HepG2 (cell line): ENCODE results near the gene DPEP2NB. TPM values are rescaled to one million over a fixed set of nuclear protein-coding genes. Genes with fewer than 3 reads are reported as not detected.
A peak's percentile ranks its signal among the peaks of the same experiment; 100 is the strongest.

ENCODE experiments used
- CHD4 ChIP-seq: fragments of 200-600 bp; sonication (generic); IDR thresholded peaks from 2 replicates; pipeline ENCODE4 v1.7.0; 2017; ENCODE audit warnings: mild to moderate bottlenecking, low read length, borderline replicate concordance
- E2F1 ChIP-seq: sonication (generic); formaldehyde crosslinking; IDR thresholded peaks from 2 replicates; pipeline ENCODE4 v1.5.0; 2020; ENCODE audit warnings: missing genetic modification reagents
- GTF3A ChIP-seq: sonication (generic); formaldehyde crosslinking; conservative IDR thresholded peaks from 2 replicates; pipeline ENCODE4 v1.4.0; 2020; ENCODE audit warnings: mild to moderate bottlenecking, missing genetic modification reagents
- SNAI1 ChIP-seq: sonication (generic); formaldehyde crosslinking; IDR thresholded peaks from 2 replicates; pipeline ENCODE4 v1.5.0; 2020; ENCODE audit warnings: mild to moderate bottlenecking, missing genetic modification reagents, borderline replicate concordance
- STAT6 ChIP-seq: sonication (generic); formaldehyde crosslinking; IDR thresholded peaks from 2 replicates; pipeline ENCODE4 v1.4.0; 2020; ENCODE audit warnings: missing genetic modification reagents, mild to moderate bottlenecking, borderline replicate concordance
- ZFAT ChIP-seq: sonication (generic); formaldehyde crosslinking; conservative IDR thresholded peaks from 2 replicates; pipeline ENCODE4 v1.8.1; 2023; ENCODE audit warnings: missing genetic modification reagents, inconsistent platforms
- ZFP36L2 ChIP-seq: sonication (generic); formaldehyde crosslinking; IDR thresholded peaks from 2 replicates; pipeline ENCODE4 v1.4.0; 2020; ENCODE audit warnings: missing genetic modification reagents
- ZFP90 ChIP-seq: sonication (generic); formaldehyde crosslinking; IDR thresholded peaks from 2 replicates; pipeline ENCODE4 v1.8.0; 2022; ENCODE audit warnings: missing genetic modification reagents, mild to moderate bottlenecking, inconsistent platforms, borderline replicate concordance
- ZMYM3 ChIP-seq: sonication (generic); formaldehyde crosslinking; IDR thresholded peaks from 2 replicates; pipeline ENCODE4 v1.5.1; 2020; ENCODE audit warnings: mild to moderate bottlenecking, missing genetic modification reagents
- ZNF136 ChIP-seq: sonication (generic); formaldehyde crosslinking; IDR thresholded peaks from 2 replicates; pipeline ENCODE4 v1.8.1; 2022; ENCODE audit warnings: low read depth, mild to moderate bottlenecking, moderate library complexity, missing genetic modification reagents
- ZNF605 ChIP-seq: sonication (generic); formaldehyde crosslinking; IDR thresholded peaks from 2 replicates; pipeline ENCODE4 v1.8.0; 2022; ENCODE audit warnings: mild to moderate bottlenecking, missing genetic modification reagents
- ZNF660 ChIP-seq: sonication (generic); formaldehyde crosslinking; IDR thresholded peaks from 2 replicates; pipeline ENCODE4 v1.5.1; 2020; ENCODE audit warnings: mild to moderate bottlenecking, low read depth, missing genetic modification reagents, borderline replicate concordance
- ZNF724P ChIP-seq: sonication (generic); formaldehyde crosslinking; IDR thresholded peaks from 2 replicates; pipeline ENCODE4 v1.8.0; 2022; ENCODE audit warnings: missing genetic modification reagents, borderline replicate concordance
- polyA plus RNA-seq, 8 experiments: library from polyadenylated mRNA; depleted of rRNA in 3 of 8; stranded (reverse) in 7 of 8; unstranded in 1 of 8; fragments of >200 nt; fragmentation: Illumina TruSeq in 4 of 8; extraction: Trizol in 4 of 8; gene quantifications; 2 replicates each; pipeline versions ENCODE4 v1.2.1 to v1.2.3, GENCODE V29; 2011 to 2016; ENCODE audit warnings: low read depth in 4 of 8, missing spikeins in 1 of 8, mixed read lengths in 1 of 8; ENCODE audit not compliant: insufficient read depth in 1 of 8
- total RNA-seq, 5 experiments: library from RNA; depleted of rRNA; stranded (reverse); fragments of >200 nt; fragmentation: Illumina TruSeq; extraction: Trizol; gene quantifications; 2 replicates each; pipeline ENCODE4 v1.2.3, GENCODE V29; 2016; ENCODE audit warnings: low read depth in 1 of 5
- TF ChIP-seq, protein P1 (sequence below), 2 experiments: fragments of 450-650 bp in 1 of 2; sonication (generic) in 1 of 2; formaldehyde crosslinking in 1 of 2; IDR thresholded peaks; 2 replicates each; pipeline versions ENCODE4 v1.6.1 to v1.8.0; 2016 to 2022; ENCODE audit warnings: antibody characterized with exemption in 1 of 2, mild to moderate bottlenecking in 1 of 2, missing genetic modification reagents in 1 of 2

The DPEP2NB gene
- total and polyA plus RNA-seq, 2 of the 13 experiments (the other 11 are each of a cell fraction or from before 2014, with no cell fraction given), result not detected

DNA sequence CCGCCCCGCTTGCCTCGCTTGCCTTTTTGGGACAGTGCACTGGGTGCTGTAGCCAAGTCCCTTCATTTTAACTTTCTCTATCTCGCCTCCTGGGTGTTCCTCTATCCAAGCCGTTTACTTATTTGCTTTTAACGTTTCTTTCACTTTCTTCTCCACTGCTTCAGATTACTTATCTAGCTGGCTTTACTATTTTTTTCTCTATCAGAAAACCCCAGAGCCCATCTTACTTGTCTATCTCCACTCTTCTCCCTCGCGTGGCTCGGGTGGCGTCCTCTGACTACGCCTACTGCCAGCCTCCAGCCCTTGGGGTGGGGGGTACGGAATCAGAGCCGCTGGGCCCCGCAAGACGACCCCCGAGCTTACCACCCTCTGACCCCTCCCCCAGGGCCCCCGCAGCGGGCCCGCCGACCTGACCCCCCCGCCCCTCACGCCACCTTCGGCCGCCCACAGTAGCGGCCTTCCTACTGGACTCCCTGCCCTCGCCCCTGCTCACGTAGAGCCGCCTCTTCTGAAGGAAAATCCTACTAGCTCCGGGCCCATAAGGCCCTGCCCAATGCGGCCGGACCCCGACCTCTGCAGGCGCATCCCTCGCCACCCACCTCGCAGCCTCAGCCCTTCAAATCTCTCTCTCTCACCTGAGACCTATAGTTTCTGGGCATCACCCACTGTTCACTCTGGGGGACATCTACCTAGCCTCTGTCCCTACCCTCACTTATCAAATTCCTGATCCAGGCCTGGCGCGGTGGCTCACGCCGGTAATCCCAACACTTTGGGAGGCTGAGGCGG, 46.3 kb downstream of the DPEP2NB start (continued):
- TF ChIP-seq ZNF724P, result no peak; the same call in 1 of the 2 replicates
- TF ChIP-seq CHD4, result no peak
- TF ChIP-seq, protein P1, sequence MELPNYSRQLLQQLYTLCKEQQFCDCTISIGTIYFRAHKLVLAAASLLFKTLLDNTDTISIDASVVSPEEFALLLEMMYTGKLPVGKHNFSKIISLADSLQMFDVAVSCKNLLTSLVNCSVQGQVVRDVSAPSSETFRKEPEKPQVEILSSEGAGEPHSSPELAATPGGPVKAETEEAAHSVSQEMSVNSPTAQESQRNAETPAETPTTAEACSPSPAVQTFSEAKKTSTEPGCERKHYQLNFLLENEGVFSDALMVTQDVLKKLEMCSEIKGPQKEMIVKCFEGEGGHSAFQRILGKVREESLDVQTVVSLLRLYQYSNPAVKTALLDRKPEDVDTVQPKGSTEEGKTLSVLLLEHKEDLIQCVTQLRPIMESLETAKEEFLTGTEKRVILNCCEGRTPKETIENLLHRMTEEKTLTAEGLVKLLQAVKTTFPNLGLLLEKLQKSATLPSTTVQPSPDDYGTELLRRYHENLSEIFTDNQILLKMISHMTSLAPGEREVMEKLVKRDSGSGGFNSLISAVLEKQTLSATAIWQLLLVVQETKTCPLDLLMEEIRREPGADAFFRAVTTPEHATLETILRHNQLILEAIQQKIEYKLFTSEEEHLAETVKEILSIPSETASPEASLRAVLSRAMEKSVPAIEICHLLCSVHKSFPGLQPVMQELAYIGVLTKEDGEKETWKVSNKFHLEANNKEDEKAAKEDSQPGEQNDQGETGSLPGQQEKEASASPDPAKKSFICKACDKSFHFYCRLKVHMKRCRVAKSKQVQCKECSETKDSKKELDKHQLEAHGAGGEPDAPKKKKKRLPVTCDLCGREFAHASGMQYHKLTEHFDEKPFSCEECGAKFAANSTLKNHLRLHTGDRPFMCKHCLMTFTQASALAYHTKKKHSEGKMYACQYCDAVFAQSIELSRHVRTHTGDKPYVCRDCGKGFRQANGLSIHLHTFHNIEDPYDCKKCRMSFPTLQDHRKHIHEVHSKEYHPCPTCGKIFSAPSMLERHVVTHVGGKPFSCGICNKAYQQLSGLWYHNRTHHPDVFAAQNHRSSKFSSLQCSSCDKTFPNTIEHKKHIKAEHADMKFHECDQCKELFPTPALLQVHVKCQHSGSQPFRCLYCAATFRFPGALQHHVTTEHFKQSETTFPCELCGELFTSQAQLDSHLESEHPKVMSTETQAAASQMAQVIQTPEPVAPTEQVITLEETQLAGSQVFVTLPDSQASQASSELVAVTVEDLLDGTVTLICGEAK (IDR thresholded peaks at IDR 0.05), result no peak
- TF ChIP-seq, protein P1 (CRISPR knock-in tag; IDR thresholded peaks at IDR 0.05), result 0 out of 2 replicates have a peak, but pooled peaks have one; percentile 23
- TF ChIP-seq ZMYM3, result peak; percentile 91
- TF ChIP-seq SNAI1 (CRISPR knock-in tag), result peak; percentile 15; the same call in 1 of the 2 replicates
- TF ChIP-seq ZFAT (CRISPR knock-in tag), result no peak
- TF ChIP-seq ZFP36L2 (CRISPR knock-in tag), result no peak
- TF ChIP-seq ZNF605, result no peak
- TF ChIP-seq ZFP90 (CRISPR knock-in tag), result no peak
- TF ChIP-seq GTF3A, result no peak
- no peak for TF ChIP-seq STAT6 (CRISPR knock-in tag)
- TF ChIP-seq ZNF660, result no peak
- no peak for TF ChIP-seq ZNF136 (CRISPR knock-in tag)
- no peak for TF ChIP-seq E2F1 (CRISPR knock-in tag)
